SK-N-SH (cell line): ENCODE measurements around the gene S100A9.

ENCODE experiments used
- CTCF ChIP-seq: fragments of 200-600 bp; sonication (generic); IDR thresholded peaks from 2 replicates; pipeline ENCODE4 v1.6.1; 2017; ENCODE audit warnings: antibody characterized with exemption, mild to moderate bottlenecking, moderate library complexity
- FOXM1 ChIP-seq: IDR thresholded peaks from 2 replicates; pipeline ENCODE4 v1.4.0; 2012; ENCODE audit warnings: low read depth, mild to moderate bottlenecking
- POLR2AphosphoS5 ChIP-seq: IDR thresholded peaks from 2 replicates; pipeline ENCODE4 v1.6.1; 2012; ENCODE audit warnings: low read depth, low read length
- REST ChIP-seq: IDR thresholded peaks from 2 replicates; pipeline ENCODE4 v1.6.1; 2012; ENCODE audit warnings: mild to moderate bottlenecking, low read depth, low read length, moderate library complexity
- USF2 ChIP-seq: fragments of 150-350 bp; IDR thresholded peaks from 2 replicates; pipeline ENCODE4 v1.6.1; 2017; ENCODE audit warnings: antibody characterized with exemption, low read length, low read depth, borderline replicate concordance

DNA sequence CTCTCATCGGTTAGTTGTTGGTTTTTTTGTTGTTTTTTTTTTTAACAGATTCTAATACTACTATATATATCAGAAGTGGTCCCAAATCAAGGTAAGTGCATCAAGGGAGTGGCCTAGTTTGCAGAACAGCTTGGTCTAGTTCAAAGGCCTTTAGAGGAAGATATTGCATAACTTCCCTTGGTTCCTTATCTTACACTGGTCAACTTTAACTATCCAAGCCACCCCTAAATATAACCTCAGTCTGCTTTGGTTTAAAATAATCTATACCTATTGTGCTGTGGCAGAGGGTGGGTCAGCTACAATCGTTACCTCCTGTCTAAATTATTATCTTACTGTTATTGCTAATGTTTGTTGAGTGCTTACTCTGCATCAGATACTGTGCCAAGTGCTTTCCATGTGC, 10.8 kb downstream of the S100A9 start:
- no peak for TF ChIP-seq POLR2AphosphoS5
- no peak for TF ChIP-seq REST
- TF ChIP-seq FOXM1 = no peak
- TF ChIP-seq USF2 = no peak
- TF ChIP-seq CTCF = no peak
